GM23338 (cell line): ENCODE results near the gene FARS2. TPM values are rescaled to one million over a fixed set of nuclear protein-coding genes. Genes with fewer than 3 reads are reported as not detected.
A peak's percentile ranks its signal among the peaks of the same experiment; 100 is the strongest.

Source experiments
- ATAC-seq: fragments of 200-7000 bp; cut with Tn5 transposase; 3 replicates; pipeline ENCODE4 v1.9.1; 2020
- DNase-seq: peaks from one replicate; pipeline ENCODE4 v3.0.0-alpha.2; 2015; ENCODE audit warnings: low spot score
- H2AFZ ChIP-seq: fragments of 200-600 bp; sonication (generic); 2 replicates; pipeline ENCODE4 v1.8.0; 2016; ENCODE audit warnings: antibody characterized with exemption, mild to moderate bottlenecking, moderate library complexity
- H3F3A ChIP-seq: fragments of 200-600 bp; sonication (generic); replicated peaks from 2 replicates; pipeline ENCODE4 v1.8.0; 2017; ENCODE audit warnings: antibody characterized with exemption, mixed run types, low read depth
- H3K27ac ChIP-seq: fragments of 200-600 bp; sonication (generic); 2 replicates; pipeline ENCODE4 v1.6.1; 2016; ENCODE audit warnings: low read depth
- H3K27me3 ChIP-seq: fragments of 200-600 bp; sonication (generic); 2 replicates; pipeline ENCODE4 v1.8.0; 2016; ENCODE audit warnings: mild to moderate bottlenecking, mixed run types, moderate library complexity; ENCODE audit not compliant: insufficient read depth
- H3K36me3 ChIP-seq: fragments of 200-600 bp; sonication (generic); 2 replicates; pipeline ENCODE4 v1.8.0; 2016; ENCODE audit warnings: mild to moderate bottlenecking; ENCODE audit not compliant: insufficient read depth
- H3K4me1 ChIP-seq: fragments of 200-600 bp; sonication (generic); 2 replicates; pipeline ENCODE4 v1.8.0; 2016; ENCODE audit warnings: mild to moderate bottlenecking, moderate library complexity; ENCODE audit not compliant: insufficient read depth
- H3K4me2 ChIP-seq: fragments of 200-600 bp; sonication (generic); 2 replicates; pipeline ENCODE4 v1.7.1; 2017; ENCODE audit warnings: mixed run types
- H3K4me3 ChIP-seq: fragments of 200-600 bp; sonication (generic); 2 replicates; pipeline ENCODE4 v1.6.1; 2016; ENCODE audit warnings: mixed run types
- H3K79me2 ChIP-seq: fragments of 200-600 bp; sonication (generic); replicated peaks from 2 replicates; pipeline ENCODE4 v1.8.0; 2017; ENCODE audit warnings: mild to moderate bottlenecking; ENCODE audit not compliant: insufficient read depth
- H3K9me2 ChIP-seq: fragments of 200-600 bp; sonication (generic); 2 replicates; pipeline ENCODE4 v1.8.0; 2017; ENCODE audit not compliant: insufficient read depth
- H4K20me1 ChIP-seq: fragments of 200-600 bp; sonication (generic); replicated peaks from 2 replicates; pipeline ENCODE4 v1.8.0; 2017; ENCODE audit warnings: mild to moderate bottlenecking; ENCODE audit not compliant: insufficient read depth
- H3K27ac Mint-ChIP-seq: 2 replicates; pipeline ENCODE4 v1.8.0; 2020; ENCODE audit warnings: inconsistent platforms, mild to moderate bottlenecking, moderate library complexity, mixed read lengths
- H3K27me3 Mint-ChIP-seq: 3 replicates; pipeline ENCODE4 v1.8.0; 2022; ENCODE audit warnings: low read depth, mild to moderate bottlenecking, moderate library complexity, mixed read lengths, inconsistent platforms; ENCODE audit not compliant: insufficient read depth, poor library complexity
- H3K36me3 Mint-ChIP-seq: 3 replicates; pipeline ENCODE4 v1.8.0; 2021; ENCODE audit warnings: low read depth, mild to moderate bottlenecking, inconsistent platforms, moderate library complexity, mixed read lengths
- H3K4me1 Mint-ChIP-seq: 3 replicates; pipeline ENCODE4 v1.8.0; 2020; ENCODE audit warnings: mild to moderate bottlenecking, inconsistent platforms, mixed read lengths
- H3K4me3 Mint-ChIP-seq: 3 replicates; pipeline ENCODE4 v1.8.0; 2021; ENCODE audit warnings: moderate library complexity, mild to moderate bottlenecking, inconsistent platforms, mixed read lengths
- H3K9me3 Mint-ChIP-seq: 3 replicates; pipeline ENCODE4 v1.8.0; 2020; ENCODE audit warnings: moderate library complexity, mild to moderate bottlenecking, inconsistent platforms, mixed read lengths
- CREB1 ChIP-seq: fragments of 250-450 bp; sonication (Bioruptor Pico); IDR thresholded peaks from 2 replicates; pipeline ENCODE4 v1.5.0; 2020; ENCODE audit warnings: low read depth, mild to moderate bottlenecking, moderate library complexity
- NANOG ChIP-seq: IDR thresholded peaks from 2 replicates; pipeline ENCODE4 v1.6.1; 2016; ENCODE audit warnings: antibody characterized with exemption, borderline replicate concordance
- ZNF114 ChIP-seq: fragments of 250-450 bp; sonication (Bioruptor Pico); IDR thresholded peaks from 2 replicates; pipeline ENCODE4 v1.5.0; 2020; ENCODE audit warnings: mild to moderate bottlenecking, moderate library complexity
- ZNF331 ChIP-seq: fragments of 250-450 bp; sonication (Bioruptor Pico); IDR thresholded peaks from 2 replicates; pipeline ENCODE4 v1.5.0; 2020; ENCODE audit warnings: low read depth, mild to moderate bottlenecking, moderate library complexity
- ZNF462 ChIP-seq: fragments of 250-450 bp; sonication (Bioruptor Pico); IDR thresholded peaks from 2 replicates; pipeline ENCODE4 v1.5.0; 2020; ENCODE audit warnings: mild to moderate bottlenecking, moderate library complexity
- polyA plus RNA-seq: library from polyadenylated mRNA; unstranded; fragments of >200 nt; fragmentation: Nextera tagmentation; extraction: Ambion mirVana; gene quantifications from 2 replicates; pipeline ENCODE4 v1.2.1, GENCODE V29; 2016
- total RNA-seq: library from RNA; depleted of rRNA; stranded (reverse); fragments of >200 nt; shearing (Covaris generic); gene quantifications from 2 replicates; pipeline ENCODE4 v1.2.3, GENCODE V29; 2014
- TF ChIP-seq, protein P1 (sequence below), 2 experiments: fragments of 200-600 bp in 1 of 2; sonication (generic) in 1 of 2; conservative IDR thresholded peaks; 2 replicates each; pipeline versions ENCODE4 v1.5.1 to v1.6.1; 2016 to 2017; ENCODE audit warnings: antibody characterized with exemption in 2 of 2, low read depth in 2 of 2, mild to moderate bottlenecking in 2 of 2, moderate library complexity in 1 of 2

The FARS2 gene
- total and polyA plus RNA-seq, 2 experiments from 2014 or later: 7.6 to 19.0 TPM

- DNase-seq: peak; percentile 39
- Mint-ChIP-seq H3K9me3 (no peaks in the 10 kb centered on the region), H3K27ac (peak overlapping the region; percentile 91), H3K4me3 (no peak overlapping the region), H3K4me1 (peaks cover 37% of the 10 kb centered on the region), H3K36me3 (no peaks in the 10 kb centered on the region), H3K27me3 (peaks cover 3% of the 10 kb centered on the region)
- Histone ChIP-seq H2AFZ (no peak overlapping the region), H3K27ac (peak overlapping the region; percentile 5), H4K20me1 (no peaks in the 10 kb centered on the region), H3K4me1 (peaks cover 18% of the 10 kb centered on the region), H3K79me2 (no peaks in the 10 kb centered on the region), H3K27me3 (no peaks in the 10 kb centered on the region), H3K4me2 (peak overlapping the region; percentile 45), H3K36me3 (no peaks in the 10 kb centered on the region), H3K9me2 (no peaks in the 10 kb centered on the region), H3K4me3 (no peak overlapping the region), H3F3A (no peaks in the 10 kb centered on the region)
- ATAC-seq: peak; percentile 43
- TF ChIP-seq ZNF462 (CRISPR knock-in tag): no peak
- no peak for TF ChIP-seq NANOG
- no peak for TF ChIP-seq CREB1 (CRISPR knock-in tag)
- no peak for TF ChIP-seq ZNF114 (CRISPR knock-in tag)
- no peak for TF ChIP-seq ZNF331 (CRISPR knock-in tag)
- TF ChIP-seq, protein P1, sequence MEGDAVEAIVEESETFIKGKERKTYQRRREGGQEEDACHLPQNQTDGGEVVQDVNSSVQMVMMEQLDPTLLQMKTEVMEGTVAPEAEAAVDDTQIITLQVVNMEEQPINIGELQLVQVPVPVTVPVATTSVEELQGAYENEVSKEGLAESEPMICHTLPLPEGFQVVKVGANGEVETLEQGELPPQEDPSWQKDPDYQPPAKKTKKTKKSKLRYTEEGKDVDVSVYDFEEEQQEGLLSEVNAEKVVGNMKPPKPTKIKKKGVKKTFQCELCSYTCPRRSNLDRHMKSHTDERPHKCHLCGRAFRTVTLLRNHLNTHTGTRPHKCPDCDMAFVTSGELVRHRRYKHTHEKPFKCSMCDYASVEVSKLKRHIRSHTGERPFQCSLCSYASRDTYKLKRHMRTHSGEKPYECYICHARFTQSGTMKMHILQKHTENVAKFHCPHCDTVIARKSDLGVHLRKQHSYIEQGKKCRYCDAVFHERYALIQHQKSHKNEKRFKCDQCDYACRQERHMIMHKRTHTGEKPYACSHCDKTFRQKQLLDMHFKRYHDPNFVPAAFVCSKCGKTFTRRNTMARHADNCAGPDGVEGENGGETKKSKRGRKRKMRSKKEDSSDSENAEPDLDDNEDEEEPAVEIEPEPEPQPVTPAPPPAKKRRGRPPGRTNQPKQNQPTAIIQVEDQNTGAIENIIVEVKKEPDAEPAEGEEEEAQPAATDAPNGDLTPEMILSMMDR (conservative IDR thresholded peaks at IDR 0.05; ENCODE audit: low read depth in 2 of 2): peak; percentile 34 to 53; a peak in 2 of 4 replicates
Observed at GRCh38 chr6:5671601-5672559, 410.6 kb downstream of the FARS2 start.
